GM12892 (cell line): ENCODE results near the gene KRT36.

ENCODE experiments used
- POLR2A ChIP-seq: IDR thresholded peaks from 2 replicates; pipeline ENCODE4 v1.6.1; 2011; ENCODE audit warnings: low read depth, low read length, control low read depth
- POLR2AphosphoS5 ChIP-seq: IDR thresholded peaks from 2 replicates; pipeline ENCODE4 v1.6.1; 2011; ENCODE audit warnings: low read depth, low read length, control low read depth
- TAF1 ChIP-seq: IDR thresholded peaks from 2 replicates; pipeline ENCODE4 v1.6.1; 2011; ENCODE audit warnings: low read depth, mild to moderate bottlenecking, control low read depth, low read length, borderline replicate concordance

GRCh38 chr17:41536741-41537613 is 47.3 kb upstream of the KRT36 start:
- no peak for TF ChIP-seq POLR2A
- TF ChIP-seq POLR2AphosphoS5, result no peak
- no peak for TF ChIP-seq TAF1
